Skeletal muscle tissue (tissue), 4 donors: Measurements from ENCODE around the gene KIF12. TPM values are rescaled to one million over a fixed set of nuclear protein-coding genes. Genes with fewer than 3 reads are reported as not detected.

Source experiments
- H3K27ac ChIP-seq: one replicate; pipeline ENCODE4 v1.7.0; 2013; ENCODE audit warnings: mild to moderate bottlenecking, low read depth, low read length, inconsistent platforms
- H3K27me3 ChIP-seq, 3 donors: one replicate each; pipeline ENCODE4 v1.7.0; 2013; ENCODE audit warnings: low read length in 3 of 3; ENCODE audit not compliant: control insufficient read depth in 3 of 3, insufficient read depth in 3 of 3
- H3K36me3 ChIP-seq, 3 donors: one replicate each; pipeline ENCODE4 v1.7.0; 2013; ENCODE audit warnings: low read length in 3 of 3; ENCODE audit not compliant: control insufficient read depth in 3 of 3, insufficient read depth in 3 of 3
- H3K4me1 ChIP-seq, 3 donors: one replicate each; pipeline ENCODE4 v1.7.0; 2013; ENCODE audit warnings: low read length in 3 of 3, mild to moderate bottlenecking in 3 of 3; ENCODE audit not compliant: control insufficient read depth in 3 of 3, insufficient read depth in 3 of 3
- H3K4me3 ChIP-seq, 3 donors: one replicate each; pipeline ENCODE4 v1.7.0; 2013; ENCODE audit warnings: low read length in 3 of 3
- H3K9ac ChIP-seq, 3 donors: one replicate each; pipeline ENCODE4 v1.7.0; 2013; ENCODE audit warnings: low read length in 3 of 3, mild to moderate bottlenecking in 3 of 3, moderate library complexity in 2 of 3, low read depth in 1 of 3
- H3K9me3 ChIP-seq, 3 donors: one replicate each; pipeline ENCODE4 v1.7.0; 2013; ENCODE audit warnings: low read length in 3 of 3; ENCODE audit not compliant: control insufficient read depth in 3 of 3
- total RNA-seq: library from RNA; depleted of rRNA; stranded (reverse); fragments of >200 nt; gene quantifications from one replicate; pipeline ENCODE4 v1.2.3, GENCODE V29; 2014
- donor health status: Osteomylitis.

Gene KIF12
- total RNA-seq, 1 donor from 2014 or later = not detected

GRCh38 chr9:114078781-114079156, 20.3 kb downstream of the KIF12 start:
- Histone ChIP-seq H3K27me3 (peaks cover 5 to 33% (median 29%) of the 10 kb centered on the region in 3 donors), H3K9me3 (no peaks in the 10 kb centered on the region), H3K4me3 (no peak overlapping the region), H3K36me3 (no peaks in the 10 kb centered on the region), H3K4me1 (no peaks in the 10 kb centered on the region), H3K9ac (no peak overlapping the region), H3K27ac (no peak overlapping the region)

GRCh38 chr9:114078021-114078780, 20.9 kb downstream of the KIF12 start, which contains the start of gene AMBP:
TSS of gene AMBP (minus strand) at chr9:114078300. CDS start at chr9:114078209, 91 bp downstream.
- Histone ChIP-seq H3K27ac (no peak within 1 kb of the TSS), H3K9me3 (no peaks in the 10 kb centered on the region), H3K27me3 (peaks cover 5 to 33% (median 29%) of the 10 kb centered on the region in 3 donors), H3K4me1 (no peaks in the 10 kb centered on the region), H3K4me3 (no peak within 1 kb of the TSS), H3K36me3 (no peaks in the 10 kb centered on the region), H3K9ac (no peak within 1 kb of the TSS)

- H3K9me3 ChIP-seq = no peaks in the 10 kb centered on the region
- no peak overlapping the region for H3K27ac ChIP-seq
- H3K4me3 ChIP-seq = no peak overlapping the region
- no peak overlapping the region for H3K9ac ChIP-seq
- no peaks in the 10 kb centered on the region for H3K36me3 ChIP-seq
- peaks cover 5 to 33% (median 29%) of the 10 kb centered on the region in 3 donors for H3K27me3 ChIP-seq
- H3K4me1 ChIP-seq = peaks cover 0 to 1% (median 0%) of the 10 kb centered on the region in 3 donors
Measured at GRCh38 chr9:114077162-114077837, 21.8 kb downstream of the KIF12 start.

GRCh38 chr9:114076237-114077161, 22.6 kb downstream of the KIF12 start:
- Histone ChIP-seq H3K36me3 (no peaks in the 10 kb centered on the region), H3K4me1 (peaks cover 0 to 7% (median 0%) of the 10 kb centered on the region in 3 donors), H3K9ac (no peak overlapping the region), H3K27ac (no peak overlapping the region), H3K9me3 (no peaks in the 10 kb centered on the region), H3K4me3 (no peak overlapping the region), H3K27me3 (peaks cover 5 to 33% (median 29%) of the 10 kb centered on the region in 3 donors)

GRCh38 chr9:114075602-114076001, 23.5 kb downstream of the KIF12 start:
- H3K27ac ChIP-seq = no peak overlapping the region
- H3K9me3 ChIP-seq = no peaks in the 10 kb centered on the region
- H3K27me3 ChIP-seq = peaks cover 5 to 33% (median 29%) of the 10 kb centered on the region in 3 donors
- H3K4me1 ChIP-seq = peaks cover 0 to 7% (median 0%) of the 10 kb centered on the region in 3 donors
- no peak overlapping the region for H3K9ac ChIP-seq
- H3K36me3 ChIP-seq = no peaks in the 10 kb centered on the region
- no peak overlapping the region for H3K4me3 ChIP-seq

- Histone ChIP-seq H3K9ac (no peak overlapping the region), H3K27ac (no peak overlapping the region), H3K4me3 (no peak overlapping the region), H3K27me3 (peaks cover 5 to 21% (median 20%) of the 10 kb centered on the region in 3 donors), H3K36me3 (no peaks in the 10 kb centered on the region), H3K9me3 (no peaks in the 10 kb centered on the region), H3K4me1 (peaks cover 0 to 7% (median 0%) of the 10 kb centered on the region in 3 donors)
Measured at GRCh38 chr9:114072184-114073140, 26.6 kb downstream of the KIF12 start.

GRCh38 chr9:114071197-114071795, 27.8 kb downstream of the KIF12 start:
- Histone ChIP-seq H3K4me3 (no peak overlapping the region), H3K36me3 (no peaks in the 10 kb centered on the region), H3K4me1 (peaks cover 0 to 7% (median 0%) of the 10 kb centered on the region in 3 donors), H3K27ac (no peak overlapping the region), H3K27me3 (peaks cover 5 to 9% (median 9%) of the 10 kb centered on the region in 3 donors), H3K9me3 (no peaks in the 10 kb centered on the region), H3K9ac (no peak overlapping the region)

GRCh38 chr9:114070188-114071103, 28.6 kb downstream of the KIF12 start:
- Histone ChIP-seq H3K9ac (no peak overlapping the region), H3K27ac (no peak overlapping the region), H3K4me1 (peaks cover 0 to 7% (median 0%) of the 10 kb centered on the region in 3 donors), H3K9me3 (no peaks in the 10 kb centered on the region), H3K36me3 (no peaks in the 10 kb centered on the region), H3K4me3 (no peak overlapping the region), H3K27me3 (peaks cover under 1 to 4% (median 1%) of the 10 kb centered on the region in 3 donors)
